Limb (tissue), 2 donors: Measurements from ENCODE around the gene SNAPC4.

Source experiments
- DNase-seq, 2 donors: peaks; one replicate each; pipeline ENCODE4 v3.0.0-alpha.2; 2016; ENCODE audit errors: extremely low spot score in 2 of 2

Gene SNAPC4

GRCh38 chr9:136392538-136393449 lies 7.2 kb downstream of the SNAPC4 start:
- DNase-seq, result no peak

- no peak for DNase-seq
Measured at GRCh38 chr9:136391737-136392537, 8.0 kb downstream of the SNAPC4 start.

GRCh38 chr9:136389396-136389795 lies 10.6 kb downstream of the SNAPC4 start:
- no peak for DNase-seq

GRCh38 chr9:136387217-136387616 lies 12.8 kb downstream of the SNAPC4 start:
- DNase-seq, result no peak

- no peak for DNase-seq
Measured at GRCh38 chr9:136386018-136386417, 14.0 kb downstream of the SNAPC4 start.

GRCh38 chr9:136385015-136385414 lies 15.0 kb downstream of the SNAPC4 start:
- no peak for DNase-seq

GRCh38 chr9:136383436-136383835 lies 16.5 kb downstream of the SNAPC4 start:
- no peak for DNase-seq

- DNase-seq, result no peak
Measured at GRCh38 chr9:136381966-136382513, 17.9 kb downstream of the SNAPC4 start.

GRCh38 chr9:136381311-136381710 lies 18.7 kb downstream of the SNAPC4 start:
- no peak for DNase-seq

- DNase-seq, result no peak
Measured at GRCh38 chr9:136380381-136380780, 19.6 kb downstream of the SNAPC4 start.

GRCh38 chr9:136379891-136380290 lies 20.1 kb downstream of the SNAPC4 start:
- no peak for DNase-seq

GRCh38 chr9:136379401-136379800 lies 20.6 kb downstream of the SNAPC4 start:
- DNase-seq, result no peak

- no peak for DNase-seq
Measured at GRCh38 chr9:136379003-136379287, 21.0 kb downstream of the SNAPC4 start.

GRCh38 chr9:136378170-136379002 lies 21.6 kb downstream of the SNAPC4 start:
- no peak for DNase-seq

- no peak for DNase-seq
Measured at GRCh38 chr9:136377341-136378169, 22.4 kb downstream of the SNAPC4 start.

- DNase-seq, result no peak
Measured at GRCh38 chr9:136376457-136376856, 23.5 kb downstream of the SNAPC4 start.

GRCh38 chr9:136375096-136375495 lies 24.9 kb downstream of the SNAPC4 start:
- DNase-seq, result no peak

- no peak for DNase-seq
Measured at GRCh38 chr9:136374183-136374575, 25.8 kb downstream of the SNAPC4 start.

GRCh38 chr9:136373300-136374182 lies 26.4 kb downstream of the SNAPC4 start, which contains the start of gene CARD9:
Gene CARD9 (minus strand): TSS chr9:136373669. CDS start chr9:136372078, 1,591 bp downstream.
- no peak for DNase-seq
